Caki2 (cell line): ENCODE data around the gene GINS3. TPM values are rescaled to one million over a fixed set of nuclear protein-coding genes. Genes with fewer than 3 reads are reported as not detected.

Experiments used
- DNase-seq: peaks from one replicate; pipeline ENCODE4 v3.0.0-alpha.2; 2015; ENCODE audit warnings: low read depth
- in situ Hi-C: cut with HindIII; loops from 2 replicates; pipeline ENCODE4 v1.10.0; 2016; ENCODE audit warnings: low sequenced_read_pairs, low pct_unique_long_range_greater_than_20kb, mixed read lengths
- total RNA-seq: library from RNA; depleted of rRNA; stranded (reverse); fragments of >200 nt; shearing (Covaris generic); gene quantifications from 2 replicates; pipeline ENCODE4 v1.2.3, GENCODE V29; 2014; ENCODE audit warnings: low replicate concordance; rRNA removed

GINS3 gene
- total RNA-seq: 8.2 and 17.2 TPM in 2 replicates

- in situ Hi-C loops: no loop called here
Observed at GRCh38 chr16:58392215-58393137, at the start of gene GINS3. TSS of gene GINS3 (plus strand) at chr16:58392471. CDS start at chr16:58392602, 131 bp downstream.

GRCh38 chr16:58343562-58343961 lies 48.7 kb upstream of the GINS3 start:
- in situ Hi-C loops: no loop called here

More at GRCh38 chr16:58392215-58393137, at the start of gene GINS3:
- DNase-seq: peak; percentile 78

DNA sequence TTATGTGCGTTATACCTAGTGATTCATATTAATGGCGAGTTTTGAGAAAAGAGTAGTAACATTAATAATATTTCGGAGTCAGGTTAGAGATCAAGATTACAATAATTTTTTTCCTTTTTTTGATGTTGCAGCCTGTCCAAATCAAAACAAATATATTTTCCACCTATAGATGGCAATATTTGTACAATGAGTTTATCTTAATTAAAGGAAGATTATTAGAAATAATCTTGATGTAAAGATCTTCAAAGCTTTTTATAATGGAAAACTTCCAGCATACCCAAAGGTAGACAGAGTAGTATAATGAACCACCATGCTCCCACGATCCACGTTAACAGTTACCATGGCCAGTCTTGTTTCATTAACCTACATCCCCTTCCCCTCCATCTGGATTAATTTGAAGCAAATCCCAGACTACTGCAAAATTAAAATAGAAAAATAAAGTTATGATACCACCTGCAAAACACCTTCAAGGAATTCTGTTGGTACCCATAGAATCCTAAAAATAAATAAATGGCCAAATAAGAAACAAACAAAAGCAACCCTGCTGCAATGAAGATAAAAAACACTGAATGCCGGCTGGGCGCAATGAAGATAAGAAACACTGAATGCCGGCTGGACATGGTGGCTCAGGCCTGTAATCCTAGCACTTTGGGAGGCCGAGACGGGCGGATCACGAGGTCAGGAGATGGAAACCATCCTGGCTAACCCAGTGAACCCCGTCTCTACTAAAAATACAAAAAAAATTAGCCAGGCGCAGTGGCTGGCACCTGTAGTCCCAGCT lies 46.5 kb upstream of the GINS3 start:
- DNase-seq: no peak
- in situ Hi-C loops: no loop called here

More at GRCh38 chr16:58343562-58343961, 48.7 kb upstream of the GINS3 start:
- no peak for DNase-seq

- DNase-seq: no peak
- in situ Hi-C loops: no loop called here
Observed at GRCh38 chr16:58346831-58347371, 45.4 kb upstream of the GINS3 start.

- DNase-seq: no peak
- in situ Hi-C loops: no loop called here
Observed at GRCh38 chr16:58348986-58349385, 43.3 kb upstream of the GINS3 start.

DNA sequence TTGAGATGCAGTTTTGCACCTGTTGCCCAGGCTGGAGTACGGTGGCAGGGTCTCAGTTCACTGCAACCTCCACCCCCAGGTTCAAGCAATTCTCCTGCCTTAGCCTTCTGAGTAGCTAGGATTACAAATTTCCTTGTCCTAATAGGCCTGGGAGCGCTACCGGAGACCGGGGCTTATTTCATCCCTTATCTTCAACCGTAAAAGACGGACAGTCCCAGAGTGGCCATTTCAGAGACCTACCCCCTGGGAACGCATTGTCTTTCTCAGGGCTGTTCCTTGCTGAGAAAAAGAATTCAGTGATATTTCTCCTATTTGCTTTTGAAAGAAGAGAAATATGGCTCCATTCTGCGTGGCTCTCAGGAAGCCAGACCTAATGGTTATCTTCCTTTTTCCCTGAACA lies 39.6 kb upstream of the GINS3 start:
- in situ Hi-C loops: no loop called here
- DNase-seq: no peak

- no peak for DNase-seq
- in situ Hi-C loops: no loop called here
Observed at GRCh38 chr16:58360041-58360634, 32.1 kb upstream of the GINS3 start.

GRCh38 chr16:58361726-58362125 lies 30.5 kb upstream of the GINS3 start:
- DNase-seq: no peak
- in situ Hi-C loops: no loop called here

DNA sequence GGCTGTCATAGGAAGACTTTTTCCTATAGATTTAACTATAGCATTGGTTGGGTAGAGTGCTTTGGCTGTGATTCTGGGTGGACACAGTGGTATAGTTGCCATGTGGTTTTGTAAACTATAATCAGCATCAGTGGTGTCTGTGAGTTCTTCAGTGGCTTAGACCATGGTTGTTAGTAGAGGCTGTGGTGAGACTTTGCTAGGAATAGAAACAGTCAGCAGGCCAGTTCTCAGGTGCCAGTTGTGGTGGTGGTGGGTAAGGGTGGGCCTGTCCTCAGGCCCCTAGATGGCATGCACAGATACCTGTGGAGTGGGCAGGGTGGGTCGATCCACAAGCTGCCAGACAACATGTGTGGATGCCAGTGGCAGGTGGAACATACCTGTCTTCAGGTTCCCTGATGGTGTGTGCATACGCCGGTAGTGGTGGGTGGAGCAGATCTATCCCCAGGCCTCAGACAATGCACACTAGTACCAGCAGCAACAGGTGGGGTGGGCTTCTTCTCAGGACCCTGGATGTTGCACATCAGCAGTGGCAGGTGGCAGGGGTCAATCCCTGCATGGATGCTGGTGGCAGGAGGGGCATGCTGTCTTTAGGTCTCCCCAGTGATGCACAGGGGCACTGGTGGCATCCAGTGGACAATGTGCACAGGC lies 28.4 kb upstream of the GINS3 start:
- no peak for DNase-seq
- in situ Hi-C loops: no loop called here

- no peak for DNase-seq
- in situ Hi-C loops: no loop called here
Observed at GRCh38 chr16:58365623-58366022, 26.6 kb upstream of the GINS3 start.

- in situ Hi-C loops: no loop called here
- peak; percentile 70 for DNase-seq
Observed at GRCh38 chr16:58366247-58367031, 25.8 kb upstream of the GINS3 start.

DNA sequence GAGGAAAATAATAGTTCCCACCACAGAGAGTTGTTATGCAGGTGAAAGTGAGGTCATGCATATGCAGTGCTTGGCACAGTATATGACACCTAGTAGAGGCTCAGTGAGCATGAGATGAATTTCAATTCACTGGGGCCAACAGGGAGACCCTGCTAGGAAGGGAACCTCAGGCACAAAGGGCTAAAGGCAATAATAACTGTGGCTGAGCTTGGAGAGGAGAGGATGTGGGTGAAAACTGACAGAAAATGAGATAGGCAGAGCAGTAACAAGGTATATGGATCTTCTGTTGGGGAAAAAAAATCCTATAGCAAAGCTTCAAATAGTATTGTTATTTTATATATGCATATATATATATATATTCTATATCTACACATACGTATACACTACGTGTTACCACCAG lies 25.0 kb upstream of the GINS3 start:
- in situ Hi-C loops: no loop called here
- no peak for DNase-seq

DNA sequence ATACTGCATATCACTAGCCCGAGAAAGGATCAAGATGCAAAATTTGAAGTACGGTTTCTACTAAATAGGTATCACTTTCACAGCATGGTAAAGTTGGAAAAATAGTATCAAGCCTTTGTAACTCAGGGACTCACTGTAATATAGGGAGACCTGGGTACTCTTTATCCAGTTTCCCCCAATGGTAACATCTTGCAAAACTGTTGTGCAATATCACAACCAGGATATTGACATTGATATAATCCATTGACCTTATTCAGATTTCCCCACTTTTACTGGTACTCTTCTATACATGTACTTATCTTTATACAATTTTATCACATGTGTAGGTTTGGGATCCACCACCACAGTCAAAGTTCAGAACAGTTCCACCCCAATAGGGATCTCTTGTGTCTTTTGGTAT lies 20.4 kb upstream of the GINS3 start:
- in situ Hi-C loops: no loop called here
- no peak for DNase-seq

- in situ Hi-C loops: no loop called here
- no peak for DNase-seq
Observed at GRCh38 chr16:58375386-58375785, 16.9 kb upstream of the GINS3 start.

- in situ Hi-C loops: no loop called here
- DNase-seq: no peak
Observed at GRCh38 chr16:58377932-58378331, 14.3 kb upstream of the GINS3 start.

GRCh38 chr16:58378401-58378800 lies 13.9 kb upstream of the GINS3 start:
- no peak for DNase-seq
- in situ Hi-C loops: no loop called here

GRCh38 chr16:58379736-58380135 lies 12.5 kb upstream of the GINS3 start:
- DNase-seq: no peak
- in situ Hi-C loops: no loop called here
